Activated naive CD4-positive, alpha-beta T cell treated with Interleukin-2 at 50 U/mL for 16 hours (primary cell): ENCODE results near the gene SMPD1.

Experiments
- DNase-seq: peaks from one replicate; pipeline ENCODE4 v3.0.0-alpha.2; 2020

The SMPD1 gene

GRCh38 chr11:6415797-6416196 lies 25.5 kb downstream of the SMPD1 start:
- no peak for DNase-seq

GRCh38 chr11:6417907-6418556 lies 27.8 kb downstream of the SMPD1 start:
- DNase-seq: no peak

GRCh38 chr11:6418557-6419008 lies 28.3 kb downstream of the SMPD1 start:
- DNase-seq: peak; percentile 20

GRCh38 chr11:6419009-6419631 lies 28.8 kb downstream of the SMPD1 start, which contains the start of gene APBB1:
Gene APBB1 (minus strand): TSS chr11:6419094. CDS start chr11:6411347, 7,747 bp downstream.
- peak; percentile 73 for DNase-seq

GRCh38 chr11:6420677-6421076 lies 30.4 kb downstream of the SMPD1 start:
- DNase-seq: no peak

GRCh38 chr11:6427516-6427915 lies 37.2 kb downstream of the SMPD1 start:
- no peak for DNase-seq

GRCh38 chr11:6431861-6432260 lies 41.6 kb downstream of the SMPD1 start:
- no peak for DNase-seq

- DNase-seq: no peak
Observed at GRCh38 chr11:6433998-6434660, 43.9 kb downstream of the SMPD1 start.

- DNase-seq: no peak
Observed at GRCh38 chr11:6437423-6437822, 47.1 kb downstream of the SMPD1 start.

GRCh38 chr11:6437993-6438392 lies 47.7 kb downstream of the SMPD1 start:
- no peak for DNase-seq

GRCh38 chr11:6438979-6439571 lies 48.8 kb downstream of the SMPD1 start:
- peak; percentile 30 for DNase-seq

GRCh38 chr11:6440906-6441358 lies 50.7 kb downstream of the SMPD1 start, which contains the start of gene HPX:
Gene HPX (minus strand): TSS chr11:6440987. CDS start chr11:6440963, 24 bp downstream.
- DNase-seq: no peak

GRCh38 chr11:6442441-6442840 lies 52.2 kb downstream of the SMPD1 start:
- DNase-seq: no peak

- peak; percentile 53 for DNase-seq
Observed at GRCh38 chr11:6443269-6444003, 53.2 kb downstream of the SMPD1 start.
